ENCODE data around the gene AKAP9. TPM values are rescaled to one million over a fixed set of nuclear protein-coding genes. Genes with fewer than 3 reads are reported as not detected.
"Not testable (repeated sequence)": the region's sequence is repeated elsewhere in the genome, so short reads cannot be mapped to it uniquely, and the experiment has no call there.

AKAP9 gene
- total and polyA plus RNA-seq, 4 donors, result 11.4 to 203 (median 40.0) TPM

GRCh38 chr7:92088266-92088665, 147.6 kb downstream of the AKAP9 start:
- no peaks in the 10 kb centered on the region for H3K4me1 ChIP-seq (ENCODE audit: control insufficient read depth in 5 of 5, insufficient read depth in 5 of 5, low read length in 5 of 5)
- peaks cover 0 to 3% (median 0%) of the 10 kb centered on the region in 4 donors for H3K9me3 ChIP-seq (ENCODE audit: control insufficient read depth in 4 of 4, insufficient read depth in 3 of 4, low read length in 3 of 4)
- no peaks in the 10 kb centered on the region for H3K27me3 ChIP-seq (ENCODE audit: control insufficient read depth in 3 of 3, insufficient read depth in 3 of 3, low read length in 2 of 3)
- DNase-seq (no peak), ATAC-seq (ENCODE audit: insufficient read depth, low FRiP score) (no peak)
- 100% methylated on average over 1 of the region's 1 CpG for WGBS, 2 donors
- TF ChIP-seq CTCF (IDR thresholded peaks at IDR 0.05; ENCODE audit: control extremely low read depth, extremely low read depth), result no peak
- no peak overlapping the region for H3K27ac ChIP-seq (ENCODE audit: low read depth in 1 of 2, low read length in 1 of 2)
- H3K4me3 ChIP-seq, result no peak overlapping the region
- peaks cover 12 to 44% (median 33%) of the 10 kb centered on the region in 4 donors for H3K36me3 ChIP-seq (ENCODE audit: control insufficient read depth in 4 of 4, insufficient read depth in 4 of 4, low read length in 4 of 4)
- no peak overlapping the region for H3K9ac ChIP-seq (ENCODE audit: insufficient read depth in 1 of 2, low read length in 2 of 2)

- peaks cover 0 to under 1% (median 0%) of the 10 kb centered on the region in 4 donors for H3K9me3 ChIP-seq (ENCODE audit: control insufficient read depth in 4 of 4, insufficient read depth in 3 of 4, low read length in 3 of 4)
- WGBS, 2 donors, result 91 to 98% methylated on average over 1 of the region's 1 CpG
- no peak overlapping the region for H3K27ac ChIP-seq (ENCODE audit: low read depth in 1 of 2, low read length in 1 of 2)
- H3K36me3 ChIP-seq (ENCODE audit: control insufficient read depth in 4 of 4, insufficient read depth in 4 of 4, low read length in 4 of 4), result peaks cover 12 to 42% (median 23%) of the 10 kb centered on the region in 4 donors
- DNase-seq (no peak), ATAC-seq (ENCODE audit: insufficient read depth, low FRiP score) (no peak)
- no peak overlapping the region for H3K9ac ChIP-seq (ENCODE audit: insufficient read depth in 1 of 2, low read length in 2 of 2)
- H3K4me1 ChIP-seq (ENCODE audit: control insufficient read depth in 5 of 5, insufficient read depth in 5 of 5, low read length in 5 of 5), result no peaks in the 10 kb centered on the region
- no peak for TF ChIP-seq CTCF (IDR thresholded peaks at IDR 0.05; ENCODE audit: control extremely low read depth, extremely low read depth)
- H3K27me3 ChIP-seq (ENCODE audit: control insufficient read depth in 3 of 3, insufficient read depth in 3 of 3, low read length in 2 of 3), result no peaks in the 10 kb centered on the region
- no peak overlapping the region for H3K4me3 ChIP-seq
Measured at GRCh38 chr7:92092210-92092609, 151.5 kb downstream of the AKAP9 start.

GRCh38 chr7:92095380-92095779, 154.7 kb downstream of the AKAP9 start:
- 67 to 77% methylated on average over 1 of the region's 1 CpG for WGBS, 2 donors
- no peak for TF ChIP-seq CTCF (IDR thresholded peaks at IDR 0.05; ENCODE audit: control extremely low read depth, extremely low read depth)
- ATAC-seq (ENCODE audit: insufficient read depth, low FRiP score), result no peak
- no peak for DNase-seq
- Histone ChIP-seq H3K36me3 (ENCODE audit: control insufficient read depth in 4 of 4, insufficient read depth in 4 of 4, low read length in 4 of 4) (peaks cover 15 to 49% (median 23%) of the 10 kb centered on the region in 4 donors), H3K9me3 (ENCODE audit: control insufficient read depth in 4 of 4, insufficient read depth in 3 of 4, low read length in 3 of 4) (no peaks in the 10 kb centered on the region), H3K27ac (ENCODE audit: low read depth in 1 of 2, low read length in 1 of 2) (no peak overlapping the region), H3K4me1 (ENCODE audit: control insufficient read depth in 5 of 5, insufficient read depth in 5 of 5, low read length in 5 of 5) (no peaks in the 10 kb centered on the region), H3K4me3 (no peak overlapping the region), H3K9ac (ENCODE audit: insufficient read depth in 1 of 2, low read length in 2 of 2) (no peak overlapping the region), H3K27me3 (ENCODE audit: control insufficient read depth in 3 of 3, insufficient read depth in 3 of 3, low read length in 2 of 3) (no peaks in the 10 kb centered on the region)

GRCh38 chr7:92100534-92100933, 159.9 kb downstream of the AKAP9 start:
- no peak for DNase-seq
- ATAC-seq (ENCODE audit: insufficient read depth, low FRiP score), result no peak
- Histone ChIP-seq H3K4me3 (no peak overlapping the region), H3K9ac (ENCODE audit: insufficient read depth in 1 of 2, low read length in 2 of 2) (no peak overlapping the region), H3K27me3 (ENCODE audit: control insufficient read depth in 3 of 3, insufficient read depth in 3 of 3, low read length in 2 of 3) (no peaks in the 10 kb centered on the region), H3K27ac (ENCODE audit: low read depth in 1 of 2, low read length in 1 of 2) (no peak overlapping the region), H3K36me3 (ENCODE audit: control insufficient read depth in 4 of 4, insufficient read depth in 4 of 4, low read length in 4 of 4) (peaks cover 19 to 52% (median 29%) of the 10 kb centered on the region in 4 donors), H3K9me3 (ENCODE audit: control insufficient read depth in 4 of 4, insufficient read depth in 3 of 4, low read length in 3 of 4) (no peaks in the 10 kb centered on the region), H3K4me1 (ENCODE audit: control insufficient read depth in 5 of 5, insufficient read depth in 5 of 5, low read length in 5 of 5) (no peaks in the 10 kb centered on the region)
- TF ChIP-seq CTCF (IDR thresholded peaks at IDR 0.05; ENCODE audit: control extremely low read depth, extremely low read depth), result no peak
- WGBS, 2 donors, result 97 to 98% methylated on average over 1 of the region's 1 CpG

GRCh38 chr7:92102862-92103261, 162.2 kb downstream of the AKAP9 start:
- not testable (repeated sequence) for H3K27ac ChIP-seq (ENCODE audit: low read depth in 1 of 2, low read length in 1 of 2); H3K9ac ChIP-seq (ENCODE audit: insufficient read depth in 1 of 2, low read length in 2 of 2); DNase-seq; ATAC-seq (ENCODE audit: insufficient read depth, low FRiP score); H3K27me3 ChIP-seq (ENCODE audit: control insufficient read depth in 3 of 3, insufficient read depth in 3 of 3, low read length in 2 of 3); H3K4me1 ChIP-seq (ENCODE audit: control insufficient read depth in 5 of 5, insufficient read depth in 5 of 5, low read length in 5 of 5); H3K9me3 ChIP-seq (ENCODE audit: control insufficient read depth in 4 of 4, insufficient read depth in 3 of 4, low read length in 3 of 4); H3K4me3 ChIP-seq
- peaks cover 14 to 43% (median 32%) of the 10 kb centered on the region in 4 donors for H3K36me3 ChIP-seq (ENCODE audit: control insufficient read depth in 4 of 4, insufficient read depth in 4 of 4, low read length in 4 of 4)
- 96 to 97% methylated on average over 5 of the region's 5 CpGs for WGBS, 2 donors
